Posterior vena cava (tissue), 2 donors: Measurements from ENCODE around the gene TCTN2. TPM values are rescaled to one million over a fixed set of nuclear protein-coding genes. Genes with fewer than 3 reads are reported as not detected.

ENCODE experiments used
- DNase-seq: peaks from one replicate; pipeline ENCODE4 v3.0.0-alpha.2; 2020; ENCODE audit warnings: low spot score
- intact Hi-C, 2 donors: fragments of 100-400 bp; cut with DNase I; formaldehyde crosslinking; loops; one replicate each; pipeline versions ENCODE4 v1.14.1 to v1.14.2; 2022 to 2023
- total RNA-seq, 2 donors: library from RNA; stranded (reverse); fragmentation: NEBNext Ultra II Directional; extraction: Animal tissue kit (Norgen Biotek cat#: 25700); gene quantifications; one replicate each; pipeline ENCODE4 v1.2.1, GENCODE V29; 2021
- donor health status: DM: yes; HTN: yes; CAD: no.
- donor health status: DM: yes; HTN: yes; CAD: no.

TCTN2 gene
- total RNA-seq, 2 donors from 2014 or later: 7.6 to 7.8 TPM

GRCh38 chr12:123678981-123679380 lies 8.1 kb downstream of the TCTN2 start:
- no peak for DNase-seq
- intact Hi-C loops: no loop called here

- no peak for DNase-seq
- intact Hi-C loops: no loop called here
Observed at GRCh38 chr12:123681605-123682004, 10.7 kb downstream of the TCTN2 start.

GRCh38 chr12:123683964-123684363 lies 13.1 kb downstream of the TCTN2 start:
- DNase-seq: no peak
- intact Hi-C loops: no loop called here

- intact Hi-C loops: no loop called here
- no peak for DNase-seq
Observed at GRCh38 chr12:123686636-123687190, 15.8 kb downstream of the TCTN2 start.

- intact Hi-C loops: no loop called here
- DNase-seq: no peak
Observed at GRCh38 chr12:123690191-123690840, 19.4 kb downstream of the TCTN2 start.

GRCh38 chr12:123696207-123696606 lies 25.3 kb downstream of the TCTN2 start:
- intact Hi-C loops: no loop called here
- no peak for DNase-seq

- intact Hi-C loops: no loop called here
- DNase-seq: no peak
Observed at GRCh38 chr12:123696646-123697045, 25.7 kb downstream of the TCTN2 start.

GRCh38 chr12:123705935-123706334 lies 35.0 kb downstream of the TCTN2 start:
- no peak for DNase-seq
- intact Hi-C loops: no loop called here

- intact Hi-C loops: no loop called here
- no peak for DNase-seq
Observed at GRCh38 chr12:123707466-123707865, 36.6 kb downstream of the TCTN2 start.

GRCh38 chr12:123712780-123713319 lies 41.9 kb downstream of the TCTN2 start:
- DNase-seq: no peak
- intact Hi-C loops: no loop called here

GRCh38 chr12:123713398-123713797 lies 42.5 kb downstream of the TCTN2 start:
- intact Hi-C loops: no loop called here
- no peak for DNase-seq

- no peak for DNase-seq
- intact Hi-C loops: no loop called here
Observed at GRCh38 chr12:123713823-123714585, 43.1 kb downstream of the TCTN2 start.

GRCh38 chr12:123715195-123715594 lies 44.3 kb downstream of the TCTN2 start:
- intact Hi-C loops: no loop called here
- no peak for DNase-seq

- intact Hi-C loops: no loop called here
- DNase-seq: no peak
Observed at GRCh38 chr12:123717350-123717749, 46.4 kb downstream of the TCTN2 start.

GRCh38 chr12:123720141-123720814 lies 49.4 kb downstream of the TCTN2 start:
- intact Hi-C loops: no loop called here
- DNase-seq: no peak

GRCh38 chr12:123721245-123721644 lies 50.3 kb downstream of the TCTN2 start:
- intact Hi-C loops: no loop called here
- DNase-seq: no peak

GRCh38 chr12:123723011-123723410 lies 52.1 kb downstream of the TCTN2 start:
- intact Hi-C loops: no loop called here
- DNase-seq: no peak

GRCh38 chr12:123723765-123724164 lies 52.9 kb downstream of the TCTN2 start:
- intact Hi-C loops: no loop called here
- DNase-seq: no peak

- no peak for DNase-seq
- intact Hi-C loops: no loop called here
Observed at GRCh38 chr12:123726244-123726643, 55.3 kb downstream of the TCTN2 start.

- DNase-seq: no peak
- intact Hi-C loops: no loop called here
Observed at GRCh38 chr12:123726962-123727361, 56.0 kb downstream of the TCTN2 start.
